ENCODE measurements around the gene GNAQ. TPM values are rescaled to one million over a fixed set of nuclear protein-coding genes. Genes with fewer than 3 reads are reported as not detected.

Gene GNAQ
- total and polyA plus RNA-seq, 2 experiments from 2014 or later = 21.1 to 32.8 TPM

- Histone ChIP-seq H3K4me1 (ENCODE audit: low read depth) (peaks cover 28% of the 10 kb centered on the region), H3K27ac (no peak overlapping the region), H3K9me3 (ENCODE audit: low read depth) (no peaks in the 10 kb centered on the region), H3K36me3 (no peaks in the 10 kb centered on the region), H3K27me3 (no peaks in the 10 kb centered on the region), H3K4me3 (no peak overlapping the region)
- DNase-seq (ENCODE audit: low read depth in 1 of 2, low spot score in 1 of 2) = no peak
- no peak for TF ChIP-seq CTCF (IDR thresholded peaks at IDR 0.05; ENCODE audit: low read depth, low read length)
These were observed 75.1 kb downstream of the GNAQ start for GRCh38 chr9:77956555-77956954.

GRCh38 chr9:77954666-77955015 is 77.0 kb downstream of the GNAQ start:
- TF ChIP-seq CTCF (IDR thresholded peaks at IDR 0.05; ENCODE audit: low read depth, low read length) = no peak
- Histone ChIP-seq H3K9me3 (ENCODE audit: low read depth) (no peaks in the 10 kb centered on the region), H3K36me3 (no peaks in the 10 kb centered on the region), H3K4me1 (ENCODE audit: low read depth) (peaks cover 12% of the 10 kb centered on the region), H3K27ac (no peak overlapping the region), H3K27me3 (no peaks in the 10 kb centered on the region), H3K4me3 (no peak overlapping the region)
- DNase-seq (ENCODE audit: low read depth in 1 of 2, low spot score in 1 of 2) = no peak

- no peak overlapping the region for H3K27ac ChIP-seq
- peaks cover 12% of the 10 kb centered on the region for H3K4me1 ChIP-seq (ENCODE audit: low read depth)
- TF ChIP-seq CTCF (IDR thresholded peaks at IDR 0.05; ENCODE audit: low read depth, low read length) = no peak
- peak in 1 of 2 donors; percentile 32 for DNase-seq (ENCODE audit: low read depth in 1 of 2, low spot score in 1 of 2)
- H3K4me3 ChIP-seq = no peak overlapping the region
- no peaks in the 10 kb centered on the region for H3K9me3 ChIP-seq (ENCODE audit: low read depth)
- no peaks in the 10 kb centered on the region for H3K36me3 ChIP-seq
- H3K27me3 ChIP-seq = no peaks in the 10 kb centered on the region
These were observed 77.5 kb downstream of the GNAQ start for GRCh38 chr9:77954013-77954665.

GRCh38 chr9:77953590-77953989 is 78.0 kb downstream of the GNAQ start:
- no peaks in the 10 kb centered on the region for H3K27me3 ChIP-seq
- TF ChIP-seq CTCF (IDR thresholded peaks at IDR 0.05; ENCODE audit: low read depth, low read length) = no peak
- no peak for DNase-seq (ENCODE audit: low read depth in 1 of 2, low spot score in 1 of 2)
- H3K4me3 ChIP-seq = no peak overlapping the region
- peak overlapping the region; percentile 29 for H3K27ac ChIP-seq
- H3K4me1 ChIP-seq (ENCODE audit: low read depth) = peaks cover 12% of the 10 kb centered on the region
- H3K9me3 ChIP-seq (ENCODE audit: low read depth) = no peaks in the 10 kb centered on the region
- H3K36me3 ChIP-seq = no peaks in the 10 kb centered on the region

- Histone ChIP-seq H3K36me3 (no peaks in the 10 kb centered on the region), H3K27me3 (no peaks in the 10 kb centered on the region), H3K4me3 (no peak overlapping the region), H3K9me3 (ENCODE audit: low read depth) (no peaks in the 10 kb centered on the region), H3K4me1 (ENCODE audit: low read depth) (peaks cover 12% of the 10 kb centered on the region), H3K27ac (no peak overlapping the region)
- no peak for TF ChIP-seq CTCF (IDR thresholded peaks at IDR 0.05; ENCODE audit: low read depth, low read length)
- peak in 1 of 2 donors; percentile 58 for DNase-seq (ENCODE audit: low read depth in 1 of 2, low spot score in 1 of 2)
These were observed 78.8 kb downstream of the GNAQ start for GRCh38 chr9:77952635-77953328.

All from cardiac muscle cell (in vitro differentiated cells and primary cell).